ENCODE results near the gene NDUFV2.

GRCh38 chr18:9097349-9097748, 5.2 kb upstream of the NDUFV2 start:
- no peak for TF ChIP-seq POLR2A (IDR thresholded peaks at IDR 0.05)
- TF ChIP-seq, protein P1, sequence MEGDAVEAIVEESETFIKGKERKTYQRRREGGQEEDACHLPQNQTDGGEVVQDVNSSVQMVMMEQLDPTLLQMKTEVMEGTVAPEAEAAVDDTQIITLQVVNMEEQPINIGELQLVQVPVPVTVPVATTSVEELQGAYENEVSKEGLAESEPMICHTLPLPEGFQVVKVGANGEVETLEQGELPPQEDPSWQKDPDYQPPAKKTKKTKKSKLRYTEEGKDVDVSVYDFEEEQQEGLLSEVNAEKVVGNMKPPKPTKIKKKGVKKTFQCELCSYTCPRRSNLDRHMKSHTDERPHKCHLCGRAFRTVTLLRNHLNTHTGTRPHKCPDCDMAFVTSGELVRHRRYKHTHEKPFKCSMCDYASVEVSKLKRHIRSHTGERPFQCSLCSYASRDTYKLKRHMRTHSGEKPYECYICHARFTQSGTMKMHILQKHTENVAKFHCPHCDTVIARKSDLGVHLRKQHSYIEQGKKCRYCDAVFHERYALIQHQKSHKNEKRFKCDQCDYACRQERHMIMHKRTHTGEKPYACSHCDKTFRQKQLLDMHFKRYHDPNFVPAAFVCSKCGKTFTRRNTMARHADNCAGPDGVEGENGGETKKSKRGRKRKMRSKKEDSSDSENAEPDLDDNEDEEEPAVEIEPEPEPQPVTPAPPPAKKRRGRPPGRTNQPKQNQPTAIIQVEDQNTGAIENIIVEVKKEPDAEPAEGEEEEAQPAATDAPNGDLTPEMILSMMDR (IDR thresholded peaks at IDR 0.05): no peak

All from Peyer's patch (tissue), 4 donors.